Astrocyte (in vitro differentiated cells and primary cell): ENCODE results near the gene B9D1.

ENCODE experiments used
- CTCF ChIP-seq: IDR thresholded peaks from 2 replicates; pipeline ENCODE4 v1.5.1; 2011; ENCODE audit warnings: low read depth, mild to moderate bottlenecking, inconsistent platforms, low read length, moderate library complexity; ENCODE audit not compliant: insufficient read depth
- EZH2 ChIP-seq: IDR thresholded peaks from 2 replicates; pipeline ENCODE4 v1.6.1; 2012; ENCODE audit warnings: mild to moderate bottlenecking, low read length, inconsistent platforms; ENCODE audit not compliant: insufficient read depth

DNA sequence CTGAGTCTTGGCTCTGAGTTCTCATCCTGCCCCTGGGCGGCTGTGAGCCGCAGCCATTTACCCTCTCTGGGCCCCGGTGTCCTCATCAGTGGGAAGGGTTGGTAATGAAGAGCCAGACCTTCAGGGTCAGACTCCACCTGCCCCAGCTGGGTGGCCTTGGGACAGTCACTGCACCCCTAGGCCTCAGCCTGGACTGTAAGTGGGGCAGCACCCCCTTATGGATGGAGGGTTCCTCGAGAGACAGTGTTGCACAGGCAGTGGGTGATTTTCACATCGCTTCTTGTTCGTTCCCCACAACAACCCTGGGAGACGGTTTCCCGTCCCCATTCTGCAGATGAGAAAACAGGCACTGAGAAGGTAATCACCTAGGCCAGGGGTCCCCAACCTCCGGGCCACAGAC lies 60.5 kb downstream of the B9D1 start:
- TF ChIP-seq CTCF, result no peak
- no peak for TF ChIP-seq EZH2
